ENCODE measurements around the gene SLC2A4RG.

The SLC2A4RG gene

DNA sequence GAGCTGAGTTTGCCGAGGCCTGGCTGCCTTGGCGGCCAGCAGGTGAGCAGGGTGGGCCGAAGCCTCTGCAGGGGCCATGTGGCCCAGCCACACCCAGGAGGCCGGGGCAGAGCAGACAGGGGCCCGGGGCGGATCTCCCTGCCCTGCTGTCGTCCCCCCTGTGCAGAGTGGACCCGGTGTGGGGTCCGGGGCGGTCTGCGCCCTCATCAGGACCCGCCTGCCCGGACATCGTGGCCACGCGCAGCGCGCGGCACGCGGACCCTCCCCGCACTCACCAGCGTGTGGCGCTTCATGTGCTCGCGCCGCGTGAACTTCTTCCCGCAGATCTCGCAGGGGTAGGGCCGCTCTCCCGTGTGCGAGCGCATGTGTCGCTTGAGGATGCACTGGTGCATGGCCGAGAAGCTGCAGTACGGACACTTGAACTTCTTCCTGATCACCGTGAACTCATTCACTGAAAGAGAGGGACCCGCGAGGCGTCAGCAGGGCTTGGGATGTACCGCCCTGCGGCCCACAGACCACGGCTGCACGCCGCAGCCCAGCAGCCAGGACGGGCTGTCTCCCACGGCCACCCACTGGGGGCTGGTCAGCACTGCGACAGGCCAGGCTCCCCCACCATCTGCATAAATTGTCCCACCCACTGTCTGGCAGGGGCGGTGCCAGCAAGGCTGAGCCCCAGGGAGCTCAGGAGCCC lies 13.0 kb downstream of the SLC2A4RG start:
- DNase-seq (ENCODE audit: low read depth in 2 of 3, low spot score in 1 of 3), result no peak

DNA sequence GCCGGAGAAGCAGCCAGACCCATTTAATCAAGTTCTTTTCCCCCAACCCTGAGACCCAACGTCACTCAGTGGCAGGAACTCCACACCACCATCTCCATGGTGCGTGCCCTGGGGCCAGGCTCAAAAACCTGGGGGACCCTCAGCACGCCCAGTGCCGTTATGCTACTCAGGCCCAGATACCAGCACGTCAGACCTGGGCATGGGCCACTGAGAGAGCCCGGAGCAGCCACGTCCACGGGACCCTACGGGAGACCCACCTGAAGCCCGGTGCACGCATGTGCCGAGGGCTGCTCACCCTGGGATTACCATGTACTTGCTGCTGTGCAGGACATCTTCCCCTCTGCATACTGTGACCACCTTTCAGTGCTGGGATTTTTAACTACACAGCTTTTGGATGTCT lies 13.8 kb downstream of the SLC2A4RG start:
- no peak for DNase-seq (ENCODE audit: low read depth in 2 of 3, low spot score in 1 of 3)

- no peak for DNase-seq (ENCODE audit: low read depth in 2 of 3, low spot score in 1 of 3)
These were observed 14.4 kb downstream of the SLC2A4RG start for GRCh38 chr20:63754008-63754407.

GRCh38 chr20:63755933-63756647 lies 16.5 kb downstream of the SLC2A4RG start:
- DNase-seq (ENCODE audit: low read depth in 2 of 3, low spot score in 1 of 3), result no peak

- DNase-seq (ENCODE audit: low read depth in 2 of 3, low spot score in 1 of 3), result no peak
These were observed 17.0 kb downstream of the SLC2A4RG start for GRCh38 chr20:63756648-63756991.

DNA sequence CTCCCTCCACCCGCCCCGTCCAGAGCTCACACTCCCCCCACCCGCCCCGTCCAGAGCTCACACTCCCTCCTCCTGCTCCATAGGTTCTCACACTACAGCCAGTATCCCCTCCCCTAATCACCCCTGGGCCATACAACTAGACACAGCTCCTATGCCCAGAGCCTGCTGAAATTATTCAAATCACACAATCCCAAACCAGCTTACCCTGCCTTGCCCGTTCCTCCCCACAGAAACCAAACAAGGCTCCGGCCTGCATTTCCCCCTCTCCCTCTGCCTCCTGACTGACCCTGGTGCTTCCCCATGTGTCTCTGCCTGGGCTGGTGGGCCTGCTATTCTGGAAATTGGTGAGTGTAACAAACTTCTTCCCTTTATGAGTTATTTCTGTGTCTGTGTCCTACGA lies 18.6 kb downstream of the SLC2A4RG start:
- no peak for DNase-seq (ENCODE audit: low read depth in 2 of 3, low spot score in 1 of 3)

DNA sequence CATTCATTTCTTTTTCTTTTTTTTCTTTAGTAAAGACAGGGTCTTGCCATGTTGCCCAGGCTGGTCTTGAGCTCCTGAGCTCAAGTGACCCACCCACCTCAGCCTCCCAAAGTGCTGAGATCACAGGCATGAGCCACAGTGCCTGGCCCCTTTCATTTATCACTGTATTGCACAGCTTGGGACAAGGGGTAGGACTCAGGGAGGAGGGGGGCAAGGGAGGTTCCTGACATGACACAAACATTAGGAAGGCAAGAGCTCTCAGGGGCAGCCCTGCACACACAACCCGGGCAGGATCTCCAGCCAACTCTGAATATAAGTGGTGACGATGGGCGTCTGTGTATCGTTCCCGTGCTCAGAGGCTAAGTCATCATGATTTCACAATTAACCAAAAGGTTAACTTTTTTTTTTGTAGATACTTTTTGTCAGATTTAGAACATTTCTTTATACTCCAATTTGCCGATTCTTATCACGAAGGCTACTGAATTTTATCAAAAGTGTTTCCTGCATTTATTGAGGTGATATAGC lies 19.9 kb downstream of the SLC2A4RG start:
- no peak for DNase-seq (ENCODE audit: low read depth in 2 of 3, low spot score in 1 of 3)

DNA sequence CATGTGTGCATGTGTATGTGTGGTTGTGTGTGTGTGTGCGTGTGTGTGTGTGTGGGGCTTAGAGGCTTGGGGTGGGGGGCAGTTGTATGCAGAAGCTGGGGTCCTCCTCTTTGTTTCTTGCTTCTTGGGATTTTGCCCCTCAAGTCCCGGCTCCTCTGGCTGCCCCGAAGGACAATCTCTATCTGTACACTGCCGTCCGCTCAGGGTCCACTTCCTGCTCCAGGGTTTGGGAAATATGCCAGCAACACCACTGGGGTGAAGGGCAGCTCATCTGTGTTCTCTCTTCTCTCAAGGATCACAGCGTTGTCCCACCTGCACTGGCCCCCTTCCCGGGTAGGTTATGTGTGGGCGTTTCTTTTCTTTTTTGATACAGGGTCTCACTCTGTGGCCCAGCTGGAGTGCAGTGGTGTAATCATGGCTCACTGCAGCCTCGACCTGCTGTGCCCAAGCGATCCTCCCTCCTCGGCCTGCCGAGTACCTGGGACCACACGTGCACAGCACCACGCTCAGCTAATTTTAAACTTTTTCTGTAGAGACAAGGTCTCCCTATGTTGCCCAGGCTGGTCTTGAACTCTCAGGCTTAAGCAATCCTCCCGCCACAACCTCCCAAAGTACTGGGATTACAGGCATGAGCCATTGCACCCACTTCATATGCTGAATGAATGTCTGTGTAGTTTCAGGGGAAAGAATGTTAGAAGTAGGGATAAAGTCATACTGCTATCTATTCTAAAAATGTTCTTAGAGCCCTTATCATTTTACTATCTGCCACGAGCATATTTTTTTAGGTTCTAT lies 25.7 kb downstream of the SLC2A4RG start:
- no peak for DNase-seq (ENCODE audit: low read depth in 2 of 3, low spot score in 1 of 3)

DNA sequence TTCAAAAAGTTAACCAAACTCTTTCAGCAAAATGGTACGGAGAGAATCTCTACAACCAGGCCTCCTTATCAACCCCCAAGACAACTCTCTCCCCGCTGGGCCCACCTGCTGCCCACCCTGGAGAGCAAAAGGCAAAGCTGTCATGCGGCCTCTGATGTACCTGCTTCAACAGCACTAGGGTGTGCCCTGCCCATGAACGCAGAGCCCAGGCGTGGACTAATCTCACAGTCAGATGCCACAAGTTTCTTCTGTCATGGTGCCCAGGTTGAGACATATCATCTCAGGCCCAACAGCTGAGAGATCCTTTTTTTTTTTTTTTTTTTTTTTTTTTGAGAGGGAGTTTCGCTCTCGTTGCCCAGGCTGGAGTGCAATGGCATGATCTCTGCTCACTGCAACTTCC lies 26.3 kb downstream of the SLC2A4RG start:
- DNase-seq (ENCODE audit: low read depth in 2 of 3, low spot score in 1 of 3), result no peak

GRCh38 chr20:63766695-63767426 lies 27.3 kb downstream of the SLC2A4RG start:
- DNase-seq (ENCODE audit: low read depth in 2 of 3, low spot score in 1 of 3), result no peak

DNA sequence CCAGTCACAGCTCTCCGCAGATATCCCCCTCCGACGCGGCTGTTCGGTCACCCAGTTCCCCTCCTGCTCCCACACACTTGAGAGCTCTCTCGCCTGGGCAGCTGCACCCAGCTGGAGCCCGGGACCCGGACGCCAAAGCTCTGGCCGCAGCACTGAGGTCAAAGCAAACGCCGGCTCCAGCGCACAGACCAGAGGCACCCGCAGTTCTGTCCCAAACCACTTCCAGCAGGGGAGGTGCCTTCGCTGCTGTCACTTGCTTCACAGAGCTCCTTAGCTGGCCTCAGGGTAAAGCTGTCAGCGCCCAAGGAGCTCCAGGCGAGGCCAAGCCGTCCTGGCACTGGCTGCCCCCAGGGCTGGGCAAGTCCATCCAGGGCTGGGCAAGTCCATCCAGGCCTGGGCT lies 27.9 kb downstream of the SLC2A4RG start:
- no peak for DNase-seq (ENCODE audit: low read depth in 2 of 3, low spot score in 1 of 3)

DNA sequence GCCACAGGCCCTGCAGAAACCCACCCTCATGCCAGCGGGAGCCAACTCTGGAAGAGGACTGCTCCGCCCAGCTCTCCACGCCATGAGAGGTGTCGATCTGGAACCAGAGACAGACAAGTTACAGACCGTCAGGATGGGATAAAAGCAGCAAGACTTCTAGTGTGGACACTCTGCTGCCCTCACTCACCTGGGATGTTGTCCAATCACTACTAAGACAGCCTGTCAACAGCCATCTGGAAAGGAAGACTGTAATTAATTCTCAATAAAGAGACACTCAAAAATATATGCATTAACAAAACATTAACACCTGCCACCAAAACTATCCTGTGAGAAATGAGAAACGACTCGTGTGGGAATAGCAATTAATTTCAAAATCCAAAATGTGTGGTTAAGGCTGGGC lies 28.3 kb downstream of the SLC2A4RG start:
- DNase-seq (ENCODE audit: low read depth in 2 of 3, low spot score in 1 of 3), result no peak

DNA sequence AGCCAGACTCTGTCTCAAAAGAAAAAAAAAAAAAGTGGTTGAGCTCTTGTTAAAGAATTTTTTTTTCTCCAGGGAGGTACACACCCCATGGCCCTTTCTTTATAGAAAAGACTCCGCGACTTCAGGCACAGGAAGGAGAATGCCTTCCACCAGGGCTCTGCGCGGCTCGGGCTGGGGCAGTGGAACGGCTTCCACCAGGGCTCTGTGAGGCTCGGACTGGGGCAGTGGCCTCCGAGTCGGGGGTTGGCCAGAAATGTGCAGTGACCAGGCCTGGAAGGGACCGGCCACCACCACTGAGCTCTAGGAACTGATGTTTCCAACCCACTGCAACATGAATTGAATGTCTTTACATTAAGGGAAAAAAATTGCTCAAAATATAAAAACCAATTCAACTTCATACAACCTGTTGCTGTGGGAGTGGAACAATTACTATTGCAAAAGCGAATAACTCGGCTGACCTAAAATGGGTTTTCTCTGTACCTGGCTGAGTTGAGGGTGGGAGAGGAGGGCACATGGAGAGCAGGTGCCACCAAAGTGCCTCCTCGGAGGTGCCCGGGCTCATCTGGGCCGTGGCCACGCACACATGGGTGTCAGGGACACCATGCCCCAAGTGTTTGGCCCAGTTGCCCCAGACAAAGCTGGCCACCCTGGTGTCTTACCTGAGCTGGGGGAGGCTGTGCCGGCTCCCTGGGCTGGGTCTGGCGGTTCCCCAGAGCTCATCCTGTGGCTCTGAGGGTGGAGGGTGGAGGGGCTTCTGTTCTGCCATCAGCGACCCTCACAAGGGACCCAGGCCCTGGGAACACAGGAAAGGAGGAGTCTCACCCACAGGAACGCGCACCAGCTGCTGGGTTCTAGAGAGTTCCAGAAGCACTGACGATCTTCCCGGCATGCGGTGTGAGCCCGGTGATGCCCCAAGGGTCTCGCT lies 29.3 kb downstream of the SLC2A4RG start:
- DNase-seq (ENCODE audit: low read depth in 2 of 3, low spot score in 1 of 3), result no peak

- DNase-seq (ENCODE audit: low read depth in 2 of 3, low spot score in 1 of 3), result no peak
These were observed 30.4 kb downstream of the SLC2A4RG start for GRCh38 chr20:63769891-63770474.

DNA sequence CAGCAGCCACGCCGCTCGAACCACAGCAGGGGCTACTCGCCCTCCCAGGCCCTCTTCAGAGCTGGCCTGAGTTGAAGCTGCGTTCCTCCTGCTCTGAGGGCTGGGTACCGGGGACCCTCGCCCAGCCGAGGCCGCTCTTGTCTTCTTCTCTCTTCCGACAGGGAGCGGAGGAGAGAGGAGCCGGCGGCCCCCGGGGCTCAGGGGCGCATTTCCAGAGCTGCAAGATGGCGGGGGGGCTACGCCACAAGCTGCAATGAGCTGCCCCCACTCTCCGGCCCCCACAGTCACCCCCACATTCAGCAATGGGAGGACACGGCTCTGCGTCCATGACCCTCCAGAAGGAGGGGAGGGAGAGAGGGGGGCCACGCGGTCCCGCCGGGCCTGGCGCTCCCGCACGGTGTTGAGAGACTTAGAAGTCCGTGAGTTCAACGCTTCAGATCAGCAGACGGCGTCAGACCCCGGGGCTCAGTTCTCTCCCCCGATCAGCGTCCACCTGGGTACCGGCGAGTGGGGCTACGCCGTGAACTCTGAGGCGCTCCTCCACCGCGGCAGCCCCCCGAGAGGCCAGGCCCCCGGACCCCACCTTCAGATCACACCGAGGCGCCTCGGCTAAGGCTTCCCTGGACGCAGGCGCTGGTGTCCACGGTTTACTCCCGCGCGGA lies 31.6 kb downstream of the SLC2A4RG start:
- DNase-seq (ENCODE audit: low read depth in 2 of 3, low spot score in 1 of 3), result no peak

DNA sequence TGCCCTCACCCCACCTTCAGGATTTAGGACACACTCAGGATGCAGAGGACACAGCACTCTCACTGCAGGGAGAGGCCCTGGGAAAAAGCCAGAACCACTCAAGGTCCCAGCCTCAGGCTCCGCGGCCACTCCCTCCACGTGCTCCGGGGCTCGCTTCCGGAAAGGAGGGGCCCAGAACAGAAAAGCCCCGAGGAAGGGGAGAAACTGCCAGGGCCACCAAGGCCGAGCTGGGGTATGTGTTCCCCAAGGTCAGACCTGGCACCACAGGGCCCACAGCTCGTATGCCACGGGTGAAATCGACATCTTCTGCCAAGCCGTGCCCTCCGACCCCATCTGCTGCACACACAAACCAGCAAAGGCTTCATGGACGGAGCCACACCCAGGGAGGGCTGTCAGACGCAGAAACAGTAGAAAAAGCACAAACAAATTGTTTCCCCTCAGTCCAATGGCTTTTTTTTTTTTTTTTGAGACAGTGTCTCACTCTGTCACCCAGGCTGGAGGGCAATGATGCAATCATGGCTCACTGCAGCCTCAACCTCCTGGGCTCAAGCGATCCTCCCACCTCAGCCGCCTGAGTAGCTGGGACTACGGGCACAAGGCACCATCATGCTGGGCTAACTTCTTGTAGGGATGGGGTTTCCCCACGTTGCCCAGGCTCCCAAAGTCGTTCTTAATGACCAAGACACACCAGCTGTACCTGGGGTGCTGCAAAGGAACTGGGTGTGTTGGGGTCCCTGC lies 33.4 kb downstream of the SLC2A4RG start:
- DNase-seq (ENCODE audit: low read depth in 2 of 3, low spot score in 1 of 3), result no peak

- DNase-seq (ENCODE audit: low read depth in 2 of 3, low spot score in 1 of 3), result no peak
These were observed 34.1 kb downstream of the SLC2A4RG start for GRCh38 chr20:63773571-63774241.

GRCh38 chr20:63774306-63774705 lies 34.7 kb downstream of the SLC2A4RG start:
- DNase-seq (ENCODE audit: low read depth in 2 of 3, low spot score in 1 of 3), result no peak

All from stimulated activated CD4-positive, alpha-beta T cell treated with anti-CD3 and anti-CD28 coated beads, Interleukin-12 subunit alpha, Interleukin-12 subunit beta, amount 100 ng/mL, for 48 hours (primary cell).